ENCODE data around the gene GLT1D1.

DNA sequence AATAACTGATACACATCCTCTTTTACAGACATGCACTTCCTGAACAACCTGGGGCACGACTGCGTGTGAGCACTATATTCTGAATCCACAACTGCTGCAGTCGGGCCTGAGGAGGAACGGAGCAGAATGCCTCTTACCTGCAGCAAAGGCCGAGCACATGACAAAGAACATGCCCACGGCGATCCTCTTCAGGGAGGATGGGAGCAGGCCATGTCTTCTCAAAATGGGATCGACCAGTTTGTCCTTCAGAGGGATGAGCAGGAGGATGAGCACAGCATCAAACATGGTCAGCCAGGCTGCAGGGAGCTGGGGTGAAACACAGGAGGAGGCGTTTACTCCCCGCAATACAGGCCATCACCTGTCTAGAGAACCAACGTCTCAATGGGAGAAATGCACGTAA is 44.6 kb upstream of the GLT1D1 start:
- TF ChIP-seq HDGF (IDR thresholded peaks at IDR 0.05; ENCODE audit: borderline replicate concordance) (no peak), SP1 (IDR thresholded peaks at IDR 0.05) (no peak), FOXA1 (IDR thresholded peaks at IDR 0.05) (no peak), BHLHE40 (IDR thresholded peaks at IDR 0.05; ENCODE audit: borderline replicate concordance) (no peak), FOXM1 (IDR thresholded peaks at IDR 0.05; ENCODE audit: borderline replicate concordance) (no peak), ARNT (IDR thresholded peaks at IDR 0.05) (no peak), NFRKB (IDR thresholded peaks at IDR 0.05) (no peak), CTBP1 (IDR thresholded peaks at IDR 0.05; ENCODE audit: borderline replicate concordance) (no peak), ELF4 (IDR thresholded peaks at IDR 0.05) (no peak), LEF1 (IDR thresholded peaks at IDR 0.05; ENCODE audit: borderline replicate concordance) (no peak), FOXK2 (IDR thresholded peaks at IDR 0.05) (no peak)
- TF ChIP-seq, protein P1, sequence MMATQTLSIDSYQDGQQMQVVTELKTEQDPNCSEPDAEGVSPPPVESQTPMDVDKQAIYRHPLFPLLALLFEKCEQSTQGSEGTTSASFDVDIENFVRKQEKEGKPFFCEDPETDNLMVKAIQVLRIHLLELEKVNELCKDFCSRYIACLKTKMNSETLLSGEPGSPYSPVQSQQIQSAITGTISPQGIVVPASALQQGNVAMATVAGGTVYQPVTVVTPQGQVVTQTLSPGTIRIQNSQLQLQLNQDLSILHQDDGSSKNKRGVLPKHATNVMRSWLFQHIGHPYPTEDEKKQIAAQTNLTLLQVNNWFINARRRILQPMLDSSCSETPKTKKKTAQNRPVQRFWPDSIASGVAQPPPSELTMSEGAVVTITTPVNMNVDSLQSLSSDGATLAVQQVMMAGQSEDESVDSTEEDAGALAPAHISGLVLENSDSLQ (IDR thresholded peaks at IDR 0.05), result no peak
